K562 (cell line): ENCODE results near the gene RAB5B. TPM values are rescaled to one million over a fixed set of nuclear protein-coding genes. Genes with fewer than 3 reads are reported as not detected.

Experiments
- GATAD2A ChIP-seq: fragments of 450-650 bp; IDR thresholded peaks from 2 replicates; pipeline ENCODE4 v1.6.1; 2017
- GTF2E2 ChIP-seq: fragments of 200-800 bp; sonication (Bioruptor generic); IDR thresholded peaks from 2 replicates; pipeline ENCODE4 v1.6.1; 2016; ENCODE audit warnings: missing genetic modification characterization, missing compliant biosample characterization
- MAFF ChIP-seq: IDR thresholded peaks from 2 replicates; pipeline ENCODE4 v1.6.1; 2012; ENCODE audit warnings: low read length, improper control_type of control experiment
- NBN ChIP-seq: fragments of 450-650 bp; IDR thresholded peaks from 2 replicates; pipeline ENCODE4 v1.6.1; 2016; ENCODE audit warnings: low read depth, mild to moderate bottlenecking
- NUFIP1 ChIP-seq: fragments of 450-650 bp; IDR thresholded peaks from 2 replicates; pipeline ENCODE4 v1.6.1; 2018; ENCODE audit not compliant: partially characterized antibody
- POLR2B ChIP-seq: fragments of 450-650 bp; IDR thresholded peaks from 2 replicates; pipeline ENCODE4 v1.6.1; 2018; ENCODE audit warnings: low read depth; ENCODE audit not compliant: partially characterized antibody
- RBM34 ChIP-seq: fragments of 200-400 bp; formaldehyde crosslinking; IDR thresholded peaks from 2 replicates; pipeline ENCODE4 v1.6.1; 2018; ENCODE audit warnings: low read length, borderline replicate concordance; ENCODE audit not compliant: insufficient read depth
- SLC30A9 ChIP-seq: fragments of 250-450 bp; sonication (Bioruptor Pico); IDR thresholded peaks from 2 replicates; pipeline ENCODE4 v1.8.0; 2022; ENCODE audit warnings: mild to moderate bottlenecking, moderate library complexity
- SMARCB1 ChIP-seq: IDR thresholded peaks from 2 replicates; pipeline ENCODE4 v1.6.1; 2011; ENCODE audit warnings: improper control_type of control experiment, low read depth; ENCODE audit not compliant: insufficient read length
- SRF ChIP-seq, 2 experiments: fragments of 250-450, 450-650 bp in 1 of 2; sonication (Bioruptor Pico) in 1 of 2; sonication (generic) in 1 of 2; formaldehyde crosslinking; IDR thresholded peaks; 2 replicates each; pipeline versions ENCODE4 v1.5.0 to v1.5.1; 2020 to 2022; ENCODE audit warnings: mild to moderate bottlenecking in 1 of 2, missing genetic modification reagents in 1 of 2
- TAL1 ChIP-seq: fragments of 450-650 bp; IDR thresholded peaks from 2 replicates; pipeline ENCODE4 v1.6.1; 2016; ENCODE audit warnings: mild to moderate bottlenecking
- ZNF23 ChIP-seq: fragments of 250-450 bp; sonication (Bioruptor Pico); IDR thresholded peaks from 2 replicates; pipeline ENCODE4 v1.4.0; 2020; ENCODE audit warnings: mild to moderate bottlenecking
- ZNF354B ChIP-seq: fragments of 250-450 bp; sonication (Bioruptor Pico); IDR thresholded peaks from 2 replicates; pipeline ENCODE4 v1.4.0; 2020
- ZNF586 ChIP-seq: fragments of 450-650 bp; formaldehyde crosslinking; conservative IDR thresholded peaks from 2 replicates; pipeline ENCODE4 v1.4.0; 2020; ENCODE audit warnings: mild to moderate bottlenecking, moderate library complexity
- ZNF696 ChIP-seq: fragments of 250-450 bp; sonication (Bioruptor Pico); conservative IDR thresholded peaks from 2 replicates; pipeline ENCODE4 v1.4.0; 2020; ENCODE audit warnings: mild to moderate bottlenecking, moderate library complexity
- ZNF764 ChIP-seq: fragments of 250-450 bp; sonication (Bioruptor Pico); IDR thresholded peaks from 2 replicates; pipeline ENCODE4 v1.4.0; 2020; ENCODE audit warnings: low read depth, mild to moderate bottlenecking, moderate library complexity
- polyA plus RNA-seq, 8 experiments: library from polyadenylated mRNA; depleted of rRNA in 4 of 8; stranded (reverse) in 5 of 8; unstranded in 3 of 8; fragments of >200 nt; fragmentation: Nextera tagmentation in 2 of 8; fragmentation: Illumina TruSeq in 1 of 8; extraction: Ambion mirVana in 2 of 8; extraction: Trizol in 1 of 8; gene quantifications; 2 replicates each; pipeline versions ENCODE4 v1.2.1 to v1.2.3, GENCODE V29; 2011 to 2014; ENCODE audit warnings: inconsistent platforms in 1 of 8, missing spikeins in 1 of 8
- total RNA-seq, 7 experiments: library from RNA; depleted of rRNA in 6 of 7; stranded (reverse); fragments of >200 nt in 6 of 7; fragmentation: Illumina TruSeq in 2 of 7; extraction: Trizol in 2 of 7; gene quantifications; 2 replicates each; pipeline versions ENCODE4 v1.2.1 to v1.2.3, GENCODE V29; 2011 to 2021; ENCODE audit warnings: low replicate concordance in 1 of 7
- TF ChIP-seq, protein P1 (sequence below), 3 experiments: fragments of 200-800 bp in 1 of 3; sonication (Bioruptor generic) in 1 of 3; sonication (generic) in 1 of 3; formaldehyde crosslinking in 1 of 3; IDR thresholded peaks; 2 replicates each; pipeline versions ENCODE4 v1.6.1 to v1.8.0; 2016 to 2022; ENCODE audit warnings: mild to moderate bottlenecking in 2 of 3, missing compliant biosample characterization in 2 of 3, missing genetic modification characterization in 2 of 3, missing genetic modification reagents in 1 of 3
- TF ChIP-seq, protein P2 (sequence below): fragments of 450-650 bp; formaldehyde crosslinking; IDR thresholded peaks from 2 replicates; pipeline ENCODE4 v1.4.0; 2022; ENCODE audit warnings: missing genetic modification characterization
- TF ChIP-seq, protein P3 (sequence below): IDR thresholded peaks from 2 replicates; pipeline ENCODE4 v1.6.1; 2012; ENCODE audit warnings: low read depth, low read length, improper control_type of control experiment, borderline replicate concordance
- TF ChIP-seq, protein P4 (sequence below), 2 experiments: IDR thresholded peaks in 1 of 2; conservative IDR thresholded peaks in 1 of 2; 2 replicates each; pipeline ENCODE4 v1.6.1; 2016; ENCODE audit warnings: low read depth in 2 of 2, mild to moderate bottlenecking in 1 of 2, missing compliant biosample characterization in 1 of 2, missing genetic modification characterization in 1 of 2, moderate library complexity in 1 of 2

The RAB5B gene
- total and polyA plus RNA-seq, 9 of the 15 experiments (the other 6 are each of a cell fraction or from before 2014, with no cell fraction given) = 6.8 to 73.8 (median 25.2) TPM

DNA sequence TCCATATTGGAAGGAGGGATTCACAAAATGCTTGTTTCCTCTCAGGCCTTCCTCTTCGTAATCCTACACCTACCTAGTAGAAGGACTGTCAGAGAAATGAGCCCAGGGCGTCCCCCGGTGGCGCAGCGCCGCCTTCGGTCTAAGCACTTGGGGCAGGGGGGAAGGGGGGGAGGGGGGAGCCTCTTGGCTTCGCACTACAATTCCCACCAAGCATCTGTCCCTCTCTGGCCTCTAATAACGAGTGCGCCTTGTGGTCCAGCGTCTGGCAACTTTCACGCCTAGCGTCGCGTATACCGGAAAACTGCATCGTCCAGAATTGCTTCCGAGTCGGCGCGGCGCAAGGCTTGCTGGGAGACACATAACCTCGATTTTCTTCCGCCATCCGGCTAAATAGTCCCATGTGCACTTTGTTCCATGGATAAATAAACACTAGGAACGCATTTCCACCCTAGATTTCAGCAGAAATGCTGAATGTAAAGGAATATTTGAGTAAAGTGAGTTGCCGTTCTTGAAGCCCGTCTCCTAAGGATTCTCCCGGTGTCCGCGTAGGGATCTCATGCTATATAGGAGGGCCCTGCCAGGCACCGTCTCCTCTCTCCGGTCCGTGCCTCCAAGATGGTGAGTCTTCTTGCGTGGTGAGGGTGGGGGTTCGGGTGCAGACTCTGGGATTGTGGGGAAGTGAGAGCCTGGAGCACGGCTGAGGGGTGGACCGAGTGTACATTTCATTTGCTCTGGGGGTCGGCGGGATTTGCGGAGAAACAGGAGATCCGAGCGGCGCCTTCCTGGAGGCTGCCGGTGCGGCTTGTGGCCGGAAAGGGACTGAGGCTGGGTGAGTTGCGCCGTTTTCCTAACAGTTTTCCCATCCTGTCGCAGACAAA, 67.9 kb downstream of the RAB5B start, which contains the start of gene RPS26 (continued):
- TF ChIP-seq GATAD2A (no peak; the same call in 1 of the 2 replicates), RBM34 (no peak), SMARCB1 (no peak), POLR2B (peak; percentile 99), SRF (CRISPR knock-in tag; IDR thresholded peaks at IDR 0.05) (0 out of 4 replicates have a peak, but pooled peaks of 1 of the 2 experiments have one; percentile 4), NBN (peak; percentile 92), ZNF354B (no peak), ZNF696 (CRISPR knock-in tag) (no peak), SLC30A9 (CRISPR knock-in tag) (no peak), MAFF (no peak), GTF2E2 (tag) (peak; percentile 95; the same call in 1 of the 2 replicates), ZNF23 (no peak), ZNF586 (CRISPR knock-in tag) (no peak), TAL1 (no peak), ZNF764 (CRISPR knock-in tag) (no peak), NUFIP1 (no peak)
- TF ChIP-seq, protein P1, sequence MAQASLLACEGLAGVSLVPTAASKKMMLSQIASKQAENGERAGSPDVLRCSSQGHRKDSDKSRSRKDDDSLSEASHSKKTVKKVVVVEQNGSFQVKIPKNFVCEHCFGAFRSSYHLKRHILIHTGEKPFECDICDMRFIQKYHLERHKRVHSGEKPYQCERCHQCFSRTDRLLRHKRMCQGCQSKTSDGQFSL (CRISPR knock-in tag; IDR thresholded peaks at IDR 0.05) = peak; percentile 57; the same call in 1 of the 2 replicates
- TF ChIP-seq, protein P1 (tag; IDR thresholded peaks at IDR 0.05) = peak; percentile 40 to 78; a peak in 3 of 4 replicates
- TF ChIP-seq, protein P2, sequence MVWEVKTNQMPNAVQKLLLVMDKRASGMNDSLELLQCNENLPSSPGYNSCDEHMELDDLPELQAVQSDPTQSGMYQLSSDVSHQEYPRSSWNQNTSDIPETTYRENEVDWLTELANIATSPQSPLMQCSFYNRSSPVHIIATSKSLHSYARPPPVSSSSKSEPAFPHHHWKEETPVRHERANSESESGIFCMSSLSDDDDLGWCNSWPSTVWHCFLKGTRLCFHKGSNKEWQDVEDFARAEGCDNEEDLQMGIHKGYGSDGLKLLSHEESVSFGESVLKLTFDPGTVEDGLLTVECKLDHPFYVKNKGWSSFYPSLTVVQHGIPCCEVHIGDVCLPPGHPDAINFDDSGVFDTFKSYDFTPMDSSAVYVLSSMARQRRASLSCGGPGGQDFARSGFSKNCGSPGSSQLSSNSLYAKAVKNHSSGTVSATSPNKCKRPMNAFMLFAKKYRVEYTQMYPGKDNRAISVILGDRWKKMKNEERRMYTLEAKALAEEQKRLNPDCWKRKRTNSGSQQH (CRISPR knock-in tag) = peak; percentile 70; the same call in 1 of the 2 replicates
- TF ChIP-seq, protein P3, sequence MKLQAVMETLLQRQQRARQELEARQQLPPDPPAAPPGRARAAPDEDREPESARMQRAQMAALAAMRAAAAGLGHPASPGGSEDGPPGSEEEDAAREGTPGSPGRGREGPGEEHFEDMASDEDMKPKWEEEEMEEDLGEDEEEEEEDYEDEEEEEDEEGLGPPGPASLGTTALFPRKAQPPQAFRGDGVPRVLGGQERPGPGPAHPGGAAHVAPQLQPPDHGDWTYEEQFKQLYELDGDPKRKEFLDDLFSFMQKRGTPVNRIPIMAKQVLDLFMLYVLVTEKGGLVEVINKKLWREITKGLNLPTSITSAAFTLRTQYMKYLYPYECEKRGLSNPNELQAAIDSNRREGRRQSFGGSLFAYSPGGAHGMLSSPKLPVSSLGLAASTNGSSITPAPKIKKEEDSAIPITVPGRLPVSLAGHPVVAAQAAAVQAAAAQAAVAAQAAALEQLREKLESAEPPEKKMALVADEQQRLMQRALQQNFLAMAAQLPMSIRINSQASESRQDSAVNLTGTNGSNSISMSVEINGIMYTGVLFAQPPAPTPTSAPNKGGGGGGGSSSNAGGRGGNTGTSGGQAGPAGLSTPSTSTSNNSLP = no peak
- TF ChIP-seq, protein P4, sequence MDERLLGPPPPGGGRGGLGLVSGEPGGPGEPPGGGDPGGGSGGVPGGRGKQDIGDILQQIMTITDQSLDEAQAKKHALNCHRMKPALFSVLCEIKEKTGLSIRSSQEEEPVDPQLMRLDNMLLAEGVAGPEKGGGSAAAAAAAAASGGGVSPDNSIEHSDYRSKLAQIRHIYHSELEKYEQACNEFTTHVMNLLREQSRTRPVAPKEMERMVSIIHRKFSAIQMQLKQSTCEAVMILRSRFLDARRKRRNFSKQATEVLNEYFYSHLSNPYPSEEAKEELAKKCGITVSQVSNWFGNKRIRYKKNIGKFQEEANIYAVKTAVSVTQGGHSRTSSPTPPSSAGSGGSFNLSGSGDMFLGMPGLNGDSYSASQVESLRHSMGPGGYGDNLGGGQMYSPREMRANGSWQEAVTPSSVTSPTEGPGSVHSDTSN (CRISPR knock-in tag; IDR thresholded peaks at IDR 0.05; ENCODE audit: low read depth) = no peak
- TF ChIP-seq, protein P4 (tag; conservative IDR thresholded peaks at IDR 0.05; ENCODE audit: low read depth) = peak; percentile 33; the same call in 1 of the 2 replicates
